Iris pigment epithelial cell (primary cell): Measurements from ENCODE around the gene PCDHGB4.
A peak's percentile ranks its signal among the peaks of the same experiment; 100 is the strongest.
"Not testable (repeated sequence)": the region's sequence is repeated elsewhere in the genome, so short reads cannot be mapped to it uniquely, and the experiment has no call there.

Experiments
- DNase-seq: peaks from one replicate; pipeline ENCODE4 v3.0.0-alpha.2; 2011; ENCODE audit warnings: low read depth

Gene PCDHGB4

GRCh38 chr5:141387557-141388311 is at the start of gene PCDHGB4:
TSS of gene PCDHGB4 (plus strand) at chr5:141387698. CDS start at chr5:141387885, 187 bp downstream.
- peak; percentile 54 for DNase-seq

- DNase-seq, result peak; percentile 61
Measured at GRCh38 chr5:141338538-141339306, 48.8 kb upstream of the PCDHGB4 start, which contains the start of gene PCDHGA2. TSS of gene PCDHGA2 (plus strand) at chr5:141338760.

- DNase-seq, result not testable (repeated sequence)
Measured at GRCh38 chr5:141340781-141341354, 46.6 kb upstream of the PCDHGB4 start.

- DNase-seq, result no peak
Measured at GRCh38 chr5:141342773-141343172, 44.7 kb upstream of the PCDHGB4 start.

- peak; percentile 56 for DNase-seq
Measured at GRCh38 chr5:141343242-141343952, 44.1 kb upstream of the PCDHGB4 start, which contains the start of gene PCDHGA3. TSS of gene PCDHGA3 (plus strand) at chr5:141343829. CDS start at chr5:141344034, 205 bp downstream.

- DNase-seq, result no peak
Measured at GRCh38 chr5:141343953-141344463, 43.5 kb upstream of the PCDHGB4 start.

GRCh38 chr5:141345327-141345726 is 42.2 kb upstream of the PCDHGB4 start:
- DNase-seq, result no peak

GRCh38 chr5:141346017-141346416 is 41.5 kb upstream of the PCDHGB4 start:
- DNase-seq, result not testable (repeated sequence)

- peak; percentile 49 for DNase-seq
Measured at GRCh38 chr5:141349917-141350619, 37.4 kb upstream of the PCDHGB4 start, which contains the start of gene PCDHGB1. TSS of gene PCDHGB1 (plus strand) at chr5:141350099. CDS start at chr5:141350261, 162 bp downstream.

- no peak for DNase-seq
Measured at GRCh38 chr5:141351591-141351990, 35.9 kb upstream of the PCDHGB4 start.

- peak; percentile 20 for DNase-seq
Measured at GRCh38 chr5:141354900-141355469, 32.5 kb upstream of the PCDHGB4 start, which contains the start of gene PCDHGA4. TSS of gene PCDHGA4 (plus strand) at chr5:141355021. CDS start at chr5:141355108, 87 bp downstream.

- no peak for DNase-seq
Measured at GRCh38 chr5:141355641-141356040, 31.9 kb upstream of the PCDHGB4 start.

- no peak for DNase-seq
Measured at GRCh38 chr5:141356133-141356532, 31.4 kb upstream of the PCDHGB4 start.

GRCh38 chr5:141356950-141357349 is 30.5 kb upstream of the PCDHGB4 start:
- no peak for DNase-seq

GRCh38 chr5:141359790-141360426 is 27.6 kb upstream of the PCDHGB4 start, which contains the start of gene PCDHGB2:
TSS of gene PCDHGB2 (plus strand) at chr5:141359994. CDS start at chr5:141360136, 142 bp downstream.
- peak; percentile 26 for DNase-seq

- no peak for DNase-seq
Measured at GRCh38 chr5:141360685-141361084, 26.8 kb upstream of the PCDHGB4 start.

- no peak for DNase-seq
Measured at GRCh38 chr5:141362719-141363118, 24.8 kb upstream of the PCDHGB4 start.

GRCh38 chr5:141363952-141364660 is 23.4 kb upstream of the PCDHGB4 start, which contains the start of gene PCDHGA5:
TSS of gene PCDHGA5 (plus strand) at chr5:141364162. CDS start at chr5:141364331, 169 bp downstream.
- no peak for DNase-seq
